ENCODE results near the gene TRIP13.
"Not testable (repeated sequence)": the region's sequence is repeated elsewhere in the genome, so short reads cannot be mapped to it uniquely, and the experiment has no call there.

DNA sequence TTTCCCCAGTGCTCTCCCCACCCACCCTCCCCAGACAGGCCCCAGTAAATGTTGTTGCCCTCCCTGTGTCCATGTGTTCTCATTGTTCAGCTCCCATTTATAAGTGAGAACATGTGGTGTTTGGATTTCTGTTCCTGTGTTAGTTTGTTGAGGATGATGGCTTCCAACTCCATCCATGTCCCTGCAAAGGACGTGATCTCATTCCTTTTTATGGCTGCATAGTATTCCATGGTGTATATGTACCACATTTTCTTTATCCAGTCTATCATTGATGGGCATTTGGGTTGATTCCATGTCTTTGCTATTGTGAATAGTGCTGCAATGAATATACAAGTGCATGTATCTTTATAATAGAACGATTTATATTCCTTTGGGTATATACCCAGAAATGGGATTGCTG, 48.1 kb downstream of the TRIP13 start:
- TF ChIP-seq, protein P1, sequence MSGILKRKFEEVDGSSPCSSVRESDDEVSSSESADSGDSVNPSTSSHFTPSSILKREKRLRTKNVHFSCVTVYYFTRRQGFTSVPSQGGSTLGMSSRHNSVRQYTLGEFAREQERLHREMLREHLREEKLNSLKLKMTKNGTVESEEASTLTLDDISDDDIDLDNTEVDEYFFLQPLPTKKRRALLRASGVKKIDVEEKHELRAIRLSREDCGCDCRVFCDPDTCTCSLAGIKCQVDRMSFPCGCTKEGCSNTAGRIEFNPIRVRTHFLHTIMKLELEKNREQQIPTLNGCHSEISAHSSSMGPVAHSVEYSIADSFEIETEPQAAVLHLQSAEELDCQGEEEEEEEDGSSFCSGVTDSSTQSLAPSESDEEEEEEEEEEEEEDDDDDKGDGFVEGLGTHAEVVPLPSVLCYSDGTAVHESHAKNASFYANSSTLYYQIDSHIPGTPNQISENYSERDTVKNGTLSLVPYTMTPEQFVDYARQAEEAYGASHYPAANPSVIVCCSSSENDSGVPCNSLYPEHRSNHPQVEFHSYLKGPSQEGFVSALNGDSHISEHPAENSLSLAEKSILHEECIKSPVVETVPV (CRISPR knock-in tag; IDR thresholded peaks at IDR 0.05): not testable (repeated sequence)
- not testable (repeated sequence) for TF ChIP-seq ZFP3 (CRISPR knock-in tag; IDR thresholded peaks at IDR 0.05)
